Neural cell (in vitro differentiated cells): ENCODE data around the gene ADGRG6.

Source experiments
- CTCF ChIP-seq: fragments of 450-650 bp; IDR thresholded peaks from 2 replicates; pipeline ENCODE4 v1.5.1; 2014; ENCODE audit warnings: antibody characterized with exemption, mild to moderate bottlenecking, moderate library complexity; ENCODE audit not compliant: poor library complexity, severe bottlenecking
- EP300 ChIP-seq: fragments of 450-650 bp; conservative IDR thresholded peaks from 2 replicates; pipeline ENCODE4 v1.6.1; 2014; ENCODE audit warnings: antibody characterized with exemption, mild to moderate bottlenecking, moderate library complexity; ENCODE audit not compliant: poor library complexity, severe bottlenecking
- EZH2 ChIP-seq: fragments of 200-600, 300-800 bp; shearing (Covaris generic), sonication (generic); IDR thresholded peaks from 2 replicates; pipeline ENCODE4 v1.6.1; 2014; ENCODE audit warnings: antibody characterized with exemption, low read length, borderline replicate concordance, mild to moderate bottlenecking; ENCODE audit not compliant: insufficient read depth, poor library complexity, severe bottlenecking
- MXI1 ChIP-seq: fragments of 450-650 bp; conservative IDR thresholded peaks from 2 replicates; pipeline ENCODE4 v1.6.1; 2014; ENCODE audit warnings: antibody characterized with exemption, mild to moderate bottlenecking; ENCODE audit not compliant: poor library complexity, severe bottlenecking
- POLR2AphosphoS5 ChIP-seq: IDR thresholded peaks from 2 replicates; pipeline ENCODE4 v1.6.1; 2012
- RAD21 ChIP-seq: fragments of 450-650 bp; conservative IDR thresholded peaks from 2 replicates; pipeline ENCODE4 v1.6.1; 2014; ENCODE audit warnings: antibody characterized with exemption, mild to moderate bottlenecking, moderate library complexity
- REST ChIP-seq: IDR thresholded peaks from 2 replicates; pipeline ENCODE4 v1.6.1; 2012; ENCODE audit warnings: borderline replicate concordance
- SMC3 ChIP-seq: fragments of 450-650 bp; conservative IDR thresholded peaks from 2 replicates; pipeline ENCODE4 v1.6.1; 2014; ENCODE audit warnings: antibody characterized with exemption, mild to moderate bottlenecking, moderate library complexity; ENCODE audit not compliant: poor library complexity
- TAF1 ChIP-seq: IDR thresholded peaks from 2 replicates; pipeline ENCODE4 v1.6.1; 2012; ENCODE audit warnings: low read depth

GRCh38 chr6:142408409-142408808, 106.6 kb downstream of the ADGRG6 start:
- TF ChIP-seq CTCF (no peak), EZH2 (no peak), POLR2AphosphoS5 (no peak), TAF1 (no peak), REST (no peak), MXI1 (no peak), EP300 (no peak), RAD21 (no peak), SMC3 (no peak)
